Activated CD8-positive, alpha-beta T cell treated with anti-CD3 and anti-CD28 coated beads for 36 hours (primary cell): ENCODE data around the gene MARS1. TPM values are rescaled to one million over a fixed set of nuclear protein-coding genes. Genes with fewer than 3 reads are reported as not detected.

Experiments used
- ATAC-seq: fragments of 200-7000 bp; cut with Tn5 transposase; one replicate; pipeline ENCODE4 v1.10.0; 2021; ENCODE audit warnings: mild to moderate bottlenecking, moderate library complexity
- CTCF ChIA-PET: fragments of 350-600 bp; sonication (Branson Sonifier 250); formaldehyde crosslinking; loops from one replicate; lab custom pipeline; 2021; ENCODE audit warnings: antibody characterized with exemption; lab: Charles Lee
- POLR2A ChIA-PET: fragments of 350-600 bp; sonication (Branson Sonifier 250); formaldehyde crosslinking; loops from one replicate; lab custom pipeline; 2021; ENCODE audit warnings: antibody characterized with exemption; lab: Charles Lee
- DNase-seq: peaks from one replicate; pipeline ENCODE4 v3.0.0-alpha.2; 2020
- H3K27ac Mint-ChIP-seq: one replicate; pipeline ENCODE4 v1.8.0; 2021; ENCODE audit warnings: mild to moderate bottlenecking, mixed read lengths
- H3K27me3 Mint-ChIP-seq: one replicate; pipeline ENCODE4 v1.8.0; 2021; ENCODE audit warnings: mixed read lengths
- H3K36me3 Mint-ChIP-seq: one replicate; pipeline ENCODE4 v1.8.0; 2021; ENCODE audit warnings: low read depth, mixed read lengths
- H3K4me1 Mint-ChIP-seq: one replicate; pipeline ENCODE4 v1.8.0; 2021; ENCODE audit warnings: low read depth, mixed read lengths
- H3K4me3 Mint-ChIP-seq: one replicate; pipeline ENCODE4 v1.8.0; 2021; ENCODE audit warnings: mild to moderate bottlenecking, moderate library complexity, mixed read lengths
- H3K9me3 Mint-ChIP-seq: one replicate; pipeline ENCODE4 v1.8.0; 2021; ENCODE audit warnings: mixed read lengths
- intact Hi-C: fragments of 100-400 bp; cut with micrococcal nuclease; formaldehyde crosslinking; loops from one replicate; pipeline ENCODE4 v1.10.0; 2022
- total RNA-seq, 2 experiments: library from RNA; stranded (reverse); gene quantifications; one replicate each; pipeline ENCODE4 v1.2.3, GENCODE V29; 2021
- TF ChIP-seq, protein P1 (sequence below): fragments of 200-600 bp; IDR thresholded peaks from one replicate; pipeline ENCODE4 v1.8.0; 2022; ENCODE audit warnings: antibody characterized with exemption, mild to moderate bottlenecking

The MARS1 gene
- total RNA-seq, 2 experiments from 2014 or later, result 343 to 345 TPM

DNA sequence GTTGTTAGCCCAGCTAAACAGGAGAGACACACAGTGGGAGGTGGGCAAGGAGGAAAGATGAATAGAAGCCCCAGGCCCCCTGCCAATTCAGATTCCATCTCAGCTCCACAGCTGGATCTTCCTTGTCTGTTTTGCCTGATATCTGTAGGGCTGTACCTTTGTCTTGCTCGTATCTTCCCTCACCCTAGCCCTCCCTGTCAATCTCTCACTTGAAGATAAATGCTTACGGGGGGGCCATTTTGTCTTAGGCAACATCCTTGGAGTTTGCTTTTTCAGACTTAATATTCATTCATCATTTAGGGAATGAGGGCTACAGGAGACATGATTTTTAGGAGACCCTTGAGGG is 64.4 kb downstream of the MARS1 start:
- H3K36me3 Mint-ChIP-seq, result no peaks in the 10 kb centered on the region
- ChIA-PET CTCF (interaction anchor here (0.9 to 2.8 kb wide), 2 partner anchors 31 to 70 kb away, joined by 3 to 16 read pairs; no protein-coding TSS in a partner anchor), POLR2A (interaction anchor here (1.1 kb wide), 1 partner anchor 14 kb away, joined by 3 read pairs; no protein-coding TSS in a partner anchor)
- H3K9me3 Mint-ChIP-seq, result no peaks in the 10 kb centered on the region
- intact Hi-C loops, result no loop called here
- H3K4me1 Mint-ChIP-seq, result peaks cover 17% of the 10 kb centered on the region
- H3K27me3 Mint-ChIP-seq, result peaks cover 4% of the 10 kb centered on the region
- DNase-seq, result no peak
- no peak overlapping the region for H3K4me3 Mint-ChIP-seq
- no peak for ATAC-seq
- H3K27ac Mint-ChIP-seq, result no peak overlapping the region
- TF ChIP-seq, protein P1, sequence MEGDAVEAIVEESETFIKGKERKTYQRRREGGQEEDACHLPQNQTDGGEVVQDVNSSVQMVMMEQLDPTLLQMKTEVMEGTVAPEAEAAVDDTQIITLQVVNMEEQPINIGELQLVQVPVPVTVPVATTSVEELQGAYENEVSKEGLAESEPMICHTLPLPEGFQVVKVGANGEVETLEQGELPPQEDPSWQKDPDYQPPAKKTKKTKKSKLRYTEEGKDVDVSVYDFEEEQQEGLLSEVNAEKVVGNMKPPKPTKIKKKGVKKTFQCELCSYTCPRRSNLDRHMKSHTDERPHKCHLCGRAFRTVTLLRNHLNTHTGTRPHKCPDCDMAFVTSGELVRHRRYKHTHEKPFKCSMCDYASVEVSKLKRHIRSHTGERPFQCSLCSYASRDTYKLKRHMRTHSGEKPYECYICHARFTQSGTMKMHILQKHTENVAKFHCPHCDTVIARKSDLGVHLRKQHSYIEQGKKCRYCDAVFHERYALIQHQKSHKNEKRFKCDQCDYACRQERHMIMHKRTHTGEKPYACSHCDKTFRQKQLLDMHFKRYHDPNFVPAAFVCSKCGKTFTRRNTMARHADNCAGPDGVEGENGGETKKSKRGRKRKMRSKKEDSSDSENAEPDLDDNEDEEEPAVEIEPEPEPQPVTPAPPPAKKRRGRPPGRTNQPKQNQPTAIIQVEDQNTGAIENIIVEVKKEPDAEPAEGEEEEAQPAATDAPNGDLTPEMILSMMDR, result no peak

DNA sequence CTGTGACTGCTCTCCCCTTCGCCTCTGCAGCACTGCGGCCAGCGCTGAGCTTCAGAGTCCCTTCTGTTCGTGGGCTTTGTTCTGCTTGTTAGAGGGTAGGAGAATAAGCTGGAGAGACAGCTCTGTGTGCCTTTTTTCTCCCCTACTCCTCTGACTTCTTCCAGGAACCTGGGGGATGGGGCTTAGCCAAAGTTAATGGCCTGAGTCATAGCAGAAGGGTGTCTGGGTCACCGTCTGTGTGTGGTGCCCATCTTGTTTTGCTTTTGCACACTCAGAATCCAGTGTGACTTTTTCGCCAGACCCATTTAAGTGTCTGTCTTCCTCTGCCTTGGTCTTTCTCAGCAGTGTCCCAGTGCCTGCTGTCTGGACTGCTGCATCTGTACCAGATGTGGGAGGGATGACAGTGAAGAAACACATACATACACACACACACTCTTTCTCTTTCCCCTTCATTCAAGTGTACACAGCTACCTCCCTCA is 65.0 kb downstream of the MARS1 start:
- Mint-ChIP-seq H3K4me1 (peaks cover 12% of the 10 kb centered on the region), H3K36me3 (no peaks in the 10 kb centered on the region), H3K27me3 (peaks cover 4% of the 10 kb centered on the region), H3K27ac (no peak overlapping the region), H3K9me3 (no peaks in the 10 kb centered on the region), H3K4me3 (no peak overlapping the region)
- TF ChIP-seq, protein P1, result no peak
- intact Hi-C loops, result no loop called here
- no peak for DNase-seq
- no peak for ATAC-seq
- ChIA-PET CTCF (interaction anchor here (0.9 to 2.8 kb wide), 2 partner anchors 30 to 69 kb away, joined by 3 to 16 read pairs; no protein-coding TSS in a partner anchor), POLR2A (interaction anchor here (1.1 kb wide), 1 partner anchor 14 kb away, joined by 3 read pairs; no protein-coding TSS in a partner anchor)

DNA sequence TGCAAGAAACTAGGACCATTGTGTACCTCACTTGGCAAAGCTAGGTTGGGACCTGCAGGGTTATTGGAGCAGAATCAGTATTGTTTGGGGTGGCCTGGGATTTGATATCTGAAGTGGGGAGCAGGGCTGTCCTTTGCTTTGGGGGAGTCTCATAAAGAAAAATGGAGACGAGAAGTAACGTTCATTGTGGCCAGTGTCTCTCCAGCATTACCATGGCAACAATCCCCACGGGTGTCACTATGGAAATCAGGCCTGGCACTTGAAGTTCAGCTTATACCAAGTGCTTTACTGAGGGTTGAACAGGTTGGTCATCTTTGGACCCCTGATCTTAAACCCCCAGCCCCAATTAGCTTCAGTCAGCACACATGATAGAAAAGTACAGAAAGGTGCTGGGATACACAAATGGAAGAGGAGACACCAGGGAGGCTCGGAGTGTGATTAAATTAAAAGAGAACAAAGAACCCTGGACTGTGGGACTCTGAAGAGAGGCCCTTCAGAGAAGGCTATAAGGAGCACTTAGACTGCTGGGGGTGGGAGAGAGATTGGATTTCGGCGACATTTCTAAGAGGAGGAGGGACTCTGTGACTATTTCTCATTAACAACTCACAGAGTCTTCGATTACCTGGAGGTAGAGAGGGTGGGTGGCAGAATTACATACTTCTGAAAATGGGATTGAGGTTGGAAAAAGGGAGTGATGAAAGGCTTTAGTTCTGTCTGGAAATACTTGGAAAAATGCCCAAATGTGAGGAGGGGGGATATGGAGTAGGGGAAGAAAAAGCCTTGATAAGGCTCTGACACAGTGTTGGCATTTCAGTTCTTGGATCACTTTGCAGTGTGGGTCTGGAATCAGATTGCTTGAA is 65.7 kb downstream of the MARS1 start:
- CTCF ChIA-PET, result interaction anchor here (0.9 to 2.8 kb wide), 3 partner anchors 29 to 95 kb away, joined by 3 to 16 read pairs (median 3); no protein-coding TSS in a partner anchor

DNA sequence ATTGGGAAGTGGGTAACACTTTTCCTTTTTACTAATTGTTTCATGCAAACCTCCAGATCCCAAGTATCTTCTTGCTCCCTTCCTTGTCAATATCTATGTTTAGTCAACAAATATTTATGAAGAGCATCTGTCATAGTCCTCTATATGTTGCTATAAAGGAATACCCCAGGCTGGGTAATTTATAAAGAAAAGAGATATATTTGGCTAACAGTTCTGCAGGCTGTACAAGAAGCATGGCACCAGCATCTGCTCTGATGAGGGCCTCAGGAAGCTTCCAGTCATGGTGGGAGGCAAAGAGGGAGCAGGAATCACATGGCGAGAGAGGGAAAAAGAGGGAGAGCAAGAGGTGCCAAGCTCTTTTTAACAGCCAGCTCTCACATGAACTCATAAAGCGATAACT is 66.6 kb downstream of the MARS1 start:
- Mint-ChIP-seq H3K4me1 (peaks cover 5% of the 10 kb centered on the region), H3K4me3 (no peak overlapping the region), H3K27ac (no peak overlapping the region), H3K27me3 (peaks cover 2% of the 10 kb centered on the region), H3K36me3 (no peaks in the 10 kb centered on the region), H3K9me3 (no peaks in the 10 kb centered on the region)
- POLR2A ChIA-PET, result no interaction called here
- DNase-seq (no peak), ATAC-seq (no peak)
- CTCF ChIA-PET, result interaction anchor here (1.0 kb wide), 1 partner anchor 96 kb away, joined by 3 read pairs; no protein-coding TSS in a partner anchor
- intact Hi-C loops, result no loop called here
- TF ChIP-seq, protein P1, result no peak

More for the DNA sequence above, 65.7 kb downstream of the MARS1 start:
- Mint-ChIP-seq H3K27ac (no peak overlapping the region), H3K9me3 (no peaks in the 10 kb centered on the region), H3K4me3 (no peak overlapping the region), H3K4me1 (peaks cover 11% of the 10 kb centered on the region), H3K27me3 (peaks cover 3% of the 10 kb centered on the region), H3K36me3 (no peaks in the 10 kb centered on the region)
- DNase-seq, result no peak
- TF ChIP-seq, protein P1, result no peak
- intact Hi-C loops, result no loop called here
- POLR2A ChIA-PET, result interaction anchor here (1.1 kb wide), 1 partner anchor 15 kb away, joined by 3 read pairs; no protein-coding TSS in a partner anchor
- no peak for ATAC-seq
